HL-60 (cell line): Measurements from ENCODE around the gene USP3.
"Not testable (repeated sequence)": the region's sequence is repeated elsewhere in the genome, so short reads cannot be mapped to it uniquely, and the experiment has no call there.

Source experiments
- DNase-seq, 2 experiments: peaks; one replicate each; pipeline ENCODE4 v3.0.0-alpha.2; 2010 to 2020; ENCODE audit warnings: low read depth in 1 of 2, low spot score in 1 of 2
- H3K27ac ChIP-seq: fragments of 250-450 bp; sonication (Bioruptor Pico); replicated peaks from 2 replicates; pipeline ENCODE4 v1.5.1; 2020; ENCODE audit warnings: mild to moderate bottlenecking, moderate library complexity
- H3K27me3 ChIP-seq: fragments of 250-450 bp; sonication (Bioruptor Pico); 2 replicates; pipeline ENCODE4 v1.5.1; 2021; ENCODE audit warnings: mild to moderate bottlenecking, moderate library complexity; ENCODE audit not compliant: insufficient read depth, poor library complexity, severe bottlenecking
- H3K4me3 ChIP-seq: replicated peaks from 2 replicates; pipeline ENCODE4 v1.5.1; 2011; ENCODE audit warnings: mild to moderate bottlenecking, control low read depth, low read length; ENCODE audit not compliant: insufficient read depth
- CTCF ChIP-seq: IDR thresholded peaks from one replicate; pipeline ENCODE4 v1.5.1; 2011; ENCODE audit warnings: low read length, control low read depth, inconsistent platforms; ENCODE audit not compliant: insufficient read depth
- GABPA ChIP-seq: IDR thresholded peaks from 2 replicates; pipeline ENCODE4 v1.6.1; 2012; ENCODE audit warnings: low read depth
- POLR2AphosphoS5 ChIP-seq: IDR thresholded peaks from 2 replicates; pipeline ENCODE4 v1.6.1; 2012; ENCODE audit warnings: low read depth
- REST ChIP-seq: IDR thresholded peaks from 2 replicates; pipeline ENCODE4 v1.6.1; 2012; ENCODE audit warnings: low read depth; ENCODE audit not compliant: insufficient replicate concordance
- SPI1 ChIP-seq: IDR thresholded peaks from 2 replicates; pipeline ENCODE4 v1.6.1; 2012; ENCODE audit warnings: low read depth, mild to moderate bottlenecking, borderline replicate concordance

USP3 gene

GRCh38 chr15:63517628-63518027 is 13.2 kb downstream of the USP3 start:
- no peak overlapping the region for H3K4me3 ChIP-seq
- DNase-seq: no peak
- no peaks in the 10 kb centered on the region for H3K27me3 ChIP-seq
- TF ChIP-seq SPI1 (no peak), POLR2AphosphoS5 (no peak), CTCF (no peak), REST (no peak), GABPA (no peak)
- H3K27ac ChIP-seq: no peak overlapping the region

GRCh38 chr15:63519041-63519440 is 14.6 kb downstream of the USP3 start:
- no peak for TF ChIP-seq GABPA
- TF ChIP-seq REST: no peak
- no peak for TF ChIP-seq CTCF
- TF ChIP-seq POLR2AphosphoS5: no peak
- TF ChIP-seq SPI1: no peak

GRCh38 chr15:63519548-63520178 is 15.3 kb downstream of the USP3 start:
- TF ChIP-seq CTCF (no peak), POLR2AphosphoS5 (no peak), GABPA (no peak), REST (no peak), SPI1 (no peak)
- H3K4me3 ChIP-seq: no peak overlapping the region
- H3K27me3 ChIP-seq: no peaks in the 10 kb centered on the region
- no peak overlapping the region for H3K27ac ChIP-seq
- DNase-seq: no peak

More at GRCh38 chr15:63519041-63519440, 14.6 kb downstream of the USP3 start:
- no peak overlapping the region for H3K4me3 ChIP-seq
- no peak for DNase-seq
- no peak overlapping the region for H3K27ac ChIP-seq
- H3K27me3 ChIP-seq: no peaks in the 10 kb centered on the region

- H3K27me3 ChIP-seq, H3K4me3 ChIP-seq, H3K27ac ChIP-seq, DNase-seq: not testable (repeated sequence)
These were observed 16.1 kb downstream of the USP3 start for GRCh38 chr15:63520462-63520861.
